ENCODE results near the gene TYMP.

The TYMP gene

GRCh38 chr22:50528682-50529415 is 963 bp downstream of the TYMP start (continued):
- TF ChIP-seq, protein P1, sequence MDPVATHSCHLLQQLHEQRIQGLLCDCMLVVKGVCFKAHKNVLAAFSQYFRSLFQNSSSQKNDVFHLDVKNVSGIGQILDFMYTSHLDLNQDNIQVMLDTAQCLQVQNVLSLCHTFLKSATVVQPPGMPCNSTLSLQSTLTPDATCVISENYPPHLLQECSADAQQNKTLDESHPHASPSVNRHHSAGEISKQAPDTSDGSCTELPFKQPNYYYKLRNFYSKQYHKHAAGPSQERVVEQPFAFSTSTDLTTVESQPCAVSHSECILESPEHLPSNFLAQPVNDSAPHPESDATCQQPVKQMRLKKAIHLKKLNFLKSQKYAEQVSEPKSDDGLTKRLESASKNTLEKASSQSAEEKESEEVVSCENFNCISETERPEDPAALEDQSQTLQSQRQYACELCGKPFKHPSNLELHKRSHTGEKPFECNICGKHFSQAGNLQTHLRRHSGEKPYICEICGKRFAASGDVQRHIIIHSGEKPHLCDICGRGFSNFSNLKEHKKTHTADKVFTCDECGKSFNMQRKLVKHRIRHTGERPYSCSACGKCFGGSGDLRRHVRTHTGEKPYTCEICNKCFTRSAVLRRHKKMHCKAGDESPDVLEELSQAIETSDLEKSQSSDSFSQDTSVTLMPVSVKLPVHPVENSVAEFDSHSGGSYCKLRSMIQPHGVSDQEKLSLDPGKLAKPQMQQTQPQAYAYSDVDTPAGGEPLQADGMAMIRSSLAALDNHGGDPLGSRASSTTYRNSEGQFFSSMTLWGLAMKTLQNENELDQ (tag by site-specific recombination; IDR thresholded peaks at IDR 0.05; ENCODE audit: low read depth) = no peak
- TF ChIP-seq GLIS2 (tag by site-specific recombination; IDR thresholded peaks at IDR 0.05) (0 out of 2 replicates have a peak, but pooled peaks have one; percentile 5), ZNF488 (tag by site-specific recombination; IDR thresholded peaks at IDR 0.05) (no peak), ZFP3 (tag by site-specific recombination; IDR thresholded peaks at IDR 0.05; ENCODE audit: low read depth) (no peak), ZBTB1 (tag by site-specific recombination; IDR thresholded peaks at IDR 0.05) (no peak), ZBTB8A (tag by site-specific recombination; IDR thresholded peaks at IDR 0.05) (no peak), ZNF114 (tag by site-specific recombination; IDR thresholded peaks at IDR 0.05) (no peak), PRDM1 (tag by site-specific recombination; IDR thresholded peaks at IDR 0.05) (peak; percentile 46; the same call in 1 of the 2 replicates), GLI4 (tag by site-specific recombination; IDR thresholded peaks at IDR 0.05) (no peak), ZNF354C (tag by site-specific recombination; IDR thresholded peaks at IDR 0.05; ENCODE audit: borderline replicate concordance, low read depth) (no peak)

- Histone ChIP-seq H3K9me3 (ENCODE audit: control insufficient read depth, insufficient read depth, low read depth, low read length) (no peaks in the 10 kb centered on the region), H3K36me3 (ENCODE audit: control insufficient read depth in 2 of 2, insufficient read depth in 1 of 2, low read length in 2 of 2) (peaks cover 0 to 16% of the 10 kb centered on the region in 2 experiments; a peak in 1 of 3 replicates), H3K4me1 (ENCODE audit: control insufficient read depth, insufficient read depth, low read length) (no peaks in the 10 kb centered on the region; the same call in 1 of the 2 replicates), H3K27ac (ENCODE audit: extremely low read depth, low read depth, low read length) (no peak overlapping the region), H3K4me3 (ENCODE audit: low read depth, low read length) (no peak overlapping the region)
- POLR2A ChIA-PET = interaction anchor here (1.4 to 1.7 kb wide), 2 partner anchors 20 to 35 kb away, joined by 4 to 6 read pairs; partner anchors contain the start of genes LMF2, NCAPH2 and SYCE3
- CTCF ChIA-PET = interaction anchor here (0.7 to 1.1 kb wide), 5 partner anchors 8 to 142 kb away, joined by 3 to 4 read pairs (median 3); no protein-coding TSS in a partner anchor
- TF ChIP-seq ZSCAN4 (tag by site-specific recombination; IDR thresholded peaks at IDR 0.05) (no peak), TCF7L2 (IDR thresholded peaks at IDR 0.05; ENCODE audit: borderline replicate concordance, low read depth, low read length) (no peak), ZNF121 (tag by site-specific recombination; IDR thresholded peaks at IDR 0.05) (peak; percentile 87), ZNF660 (tag by site-specific recombination; IDR thresholded peaks at IDR 0.05) (no peak), GLIS1 (tag by site-specific recombination; IDR thresholded peaks at IDR 0.05) (0 out of 2 replicates have a peak, but pooled peaks have one; percentile 10), ZIC2 (tag by site-specific recombination; IDR thresholded peaks at IDR 0.05) (0 out of 2 replicates have a peak, but pooled peaks have one; percentile 9)
Measured at GRCh38 chr22:50527921-50528681, 1.7 kb downstream of the TYMP start.
